Parathyroid adenoma (tissue), 2 donors: ENCODE data around the gene SGO2.

Experiments used
- H2AFZ ChIP-seq: fragments of 300-600 bp; sonication (generic); one replicate; pipeline ENCODE4 v1.7.0; 2017; ENCODE audit warnings: antibody characterized with exemption, mild to moderate bottlenecking
- H3K27ac ChIP-seq: fragments of 300-600 bp; sonication (generic); one replicate; pipeline ENCODE4 v1.7.0; 2017
- H3K27me3 ChIP-seq: fragments of 300-600 bp; sonication (generic); one replicate; pipeline ENCODE4 v1.7.0; 2017; ENCODE audit warnings: low read length; ENCODE audit not compliant: control insufficient read depth, insufficient read depth
- H3K36me3 ChIP-seq: fragments of 300-600 bp; sonication (generic); one replicate; pipeline ENCODE4 v1.7.0; 2017; ENCODE audit warnings: low read length; ENCODE audit not compliant: control insufficient read depth, insufficient read depth
- H3K4me1 ChIP-seq: fragments of 300-600 bp; sonication (generic); one replicate; pipeline ENCODE4 v1.7.0; 2017; ENCODE audit warnings: control low read depth
- H3K4me2 ChIP-seq: fragments of 300-600 bp; sonication (generic); one replicate; pipeline ENCODE4 v1.7.0; 2017; ENCODE audit warnings: low read length
- H3K4me3 ChIP-seq: fragments of 300-600 bp; sonication (generic); one replicate; pipeline ENCODE4 v1.7.0; 2017; ENCODE audit warnings: low read depth, low read length
- H3K79me2 ChIP-seq: fragments of 300-600 bp; sonication (generic); one replicate; pipeline ENCODE4 v1.7.0; 2017; ENCODE audit warnings: control low read depth
- H3K9ac ChIP-seq: fragments of 300-600 bp; sonication (generic); one replicate; pipeline ENCODE4 v1.7.0; 2017; ENCODE audit warnings: mild to moderate bottlenecking
- H3K9me3 ChIP-seq: fragments of 300-600 bp; sonication (generic); one replicate; pipeline ENCODE4 v1.7.0; 2017; ENCODE audit warnings: low read length; ENCODE audit not compliant: control insufficient read depth
- CTCF ChIP-seq: fragments of 300-600 bp; sonication (generic); IDR thresholded peaks from one replicate; pipeline ENCODE4 v1.7.0; 2017; ENCODE audit warnings: antibody characterized with exemption, mild to moderate bottlenecking
- donor health status: primary hyperparathyroidism.

SGO2 gene

DNA sequence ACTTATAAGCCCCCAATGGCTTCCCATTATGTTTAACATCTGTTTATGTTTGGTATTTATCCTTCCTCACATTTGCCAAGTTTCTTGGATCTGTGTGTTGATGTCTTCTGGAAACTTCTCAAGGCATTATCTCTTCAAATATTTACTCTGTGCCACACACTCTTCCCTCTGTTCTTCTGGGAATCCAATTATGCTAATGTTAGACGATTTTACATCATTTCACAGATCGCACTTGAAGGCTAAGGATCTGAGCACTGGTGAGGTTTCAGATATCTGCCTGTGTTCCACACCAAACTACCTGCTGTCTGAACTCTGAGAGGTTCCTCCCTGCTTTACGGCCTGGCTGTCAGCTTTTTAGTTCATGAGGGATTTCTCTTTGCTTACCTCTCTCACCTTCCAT lies 69.9 kb downstream of the SGO2 start:
- no peaks in the 10 kb centered on the region for H3K79me2 ChIP-seq
- H3K27ac ChIP-seq = no peak overlapping the region
- no peaks in the 10 kb centered on the region for H3K9me3 ChIP-seq
- no peak for TF ChIP-seq CTCF
- H3K4me1 ChIP-seq = peaks cover 6% of the 10 kb centered on the region
- H3K27me3 ChIP-seq = no peaks in the 10 kb centered on the region
- H2AFZ ChIP-seq = peak overlapping the region; percentile 3
- no peak overlapping the region for H3K4me3 ChIP-seq
- no peaks in the 10 kb centered on the region for H3K36me3 ChIP-seq
- H3K9ac ChIP-seq = no peak overlapping the region
- H3K4me2 ChIP-seq = no peak overlapping the region

- Histone ChIP-seq H3K27me3 (no peaks in the 10 kb centered on the region), H3K36me3 (no peaks in the 10 kb centered on the region), H3K9me3 (no peaks in the 10 kb centered on the region), H2AFZ (no peak overlapping the region), H3K9ac (no peak overlapping the region), H3K4me2 (no peak overlapping the region), H3K79me2 (no peaks in the 10 kb centered on the region), H3K27ac (no peak overlapping the region), H3K4me3 (no peak overlapping the region), H3K4me1 (peaks cover 6% of the 10 kb centered on the region)
- no peak for TF ChIP-seq CTCF
Measured at GRCh38 chr2:200596774-200597570, 71.0 kb downstream of the SGO2 start.

DNA sequence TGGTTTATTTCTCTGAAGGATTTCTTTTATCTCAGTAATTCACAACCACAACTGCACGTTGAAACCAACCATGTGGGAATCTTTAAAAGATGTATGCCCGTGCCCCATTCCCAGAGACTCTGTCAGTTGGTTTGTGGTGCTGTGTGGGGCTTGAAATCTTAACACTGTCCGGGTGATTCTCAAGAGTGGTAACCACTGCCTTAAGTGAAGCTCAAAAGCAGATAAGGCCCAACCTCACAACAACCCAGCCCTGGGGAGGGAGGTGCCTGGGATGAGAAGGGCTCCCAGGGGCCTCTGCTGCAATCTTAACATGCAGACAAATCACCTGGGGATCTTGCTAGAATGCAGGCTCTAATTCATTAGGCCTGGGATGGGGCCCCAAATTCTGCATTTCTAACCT lies 73.2 kb downstream of the SGO2 start:
- no peak for TF ChIP-seq CTCF
- Histone ChIP-seq H3K27ac (no peak overlapping the region), H3K4me3 (no peak overlapping the region), H3K4me1 (peaks cover 6% of the 10 kb centered on the region), H3K9me3 (no peaks in the 10 kb centered on the region), H3K36me3 (no peaks in the 10 kb centered on the region), H3K4me2 (no peak overlapping the region), H3K27me3 (no peaks in the 10 kb centered on the region), H2AFZ (no peak overlapping the region), H3K9ac (no peak overlapping the region), H3K79me2 (no peaks in the 10 kb centered on the region)

DNA sequence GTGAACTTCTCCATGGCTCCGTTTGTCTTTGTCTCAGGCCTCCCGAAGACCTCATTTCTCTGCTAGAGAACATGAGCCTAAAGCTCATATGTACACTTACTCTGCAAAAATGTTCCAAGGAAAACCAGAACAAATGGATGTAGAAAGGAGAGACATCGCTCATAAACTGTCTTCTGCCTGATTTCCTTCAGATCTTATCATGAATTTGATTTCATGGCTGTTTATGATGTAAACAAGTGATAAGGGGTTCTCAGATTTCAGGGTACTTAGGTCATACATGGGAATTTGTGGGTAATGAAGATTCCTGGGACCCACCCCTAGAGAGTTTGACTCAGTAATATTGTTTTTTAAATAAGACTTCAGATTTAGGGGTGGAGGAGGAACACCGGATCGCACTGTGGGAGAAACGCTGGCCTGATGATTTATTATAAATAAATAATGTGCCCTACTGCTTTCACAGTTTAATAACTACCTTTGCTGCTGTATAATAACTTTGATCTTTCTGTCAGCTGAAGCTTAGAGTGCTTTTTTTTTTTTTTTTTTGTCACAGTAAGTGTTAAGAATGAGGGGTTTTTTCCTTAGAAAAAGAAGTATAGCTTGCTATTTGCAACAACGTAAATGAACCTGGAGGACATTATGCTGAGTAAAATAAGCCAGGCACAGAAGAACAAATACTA lies 74.7 kb downstream of the SGO2 start:
- Histone ChIP-seq H3K4me3 (no peak overlapping the region), H3K9me3 (no peaks in the 10 kb centered on the region), H3K4me2 (peak overlapping the region; percentile 43), H3K79me2 (no peaks in the 10 kb centered on the region), H3K36me3 (no peaks in the 10 kb centered on the region), H3K27ac (no peak overlapping the region), H3K4me1 (peaks cover 6% of the 10 kb centered on the region), H2AFZ (peak overlapping the region; percentile 10), H3K27me3 (no peaks in the 10 kb centered on the region), H3K9ac (no peak overlapping the region)
- TF ChIP-seq CTCF = no peak
